Activated CD4-positive, alpha-beta T cell treated with anti-CD3 and anti-CD28 coated beads, Interleukin-2, amount 50 U/mL, for 48 hours (primary cell): ENCODE results near the gene SEMA3A.
"Not testable (repeated sequence)": the region's sequence is repeated elsewhere in the genome, so short reads cannot be mapped to it uniquely, and the experiment has no call there.

Source experiments
- DNase-seq, 2 experiments: peaks; one replicate each; pipeline ENCODE4 v3.0.0-alpha.2; 2020

The SEMA3A gene

GRCh38 chr7:84108119-84108518 is 86.5 kb downstream of the SEMA3A start:
- no peak for DNase-seq

GRCh38 chr7:84107259-84107658 is 87.3 kb downstream of the SEMA3A start:
- DNase-seq = no peak

GRCh38 chr7:84106291-84106690 is 88.3 kb downstream of the SEMA3A start:
- no peak for DNase-seq

GRCh38 chr7:84105586-84105985 is 89.0 kb downstream of the SEMA3A start:
- no peak for DNase-seq

- DNase-seq = no peak
These were observed 89.8 kb downstream of the SEMA3A start for GRCh38 chr7:84104826-84105225.

DNA sequence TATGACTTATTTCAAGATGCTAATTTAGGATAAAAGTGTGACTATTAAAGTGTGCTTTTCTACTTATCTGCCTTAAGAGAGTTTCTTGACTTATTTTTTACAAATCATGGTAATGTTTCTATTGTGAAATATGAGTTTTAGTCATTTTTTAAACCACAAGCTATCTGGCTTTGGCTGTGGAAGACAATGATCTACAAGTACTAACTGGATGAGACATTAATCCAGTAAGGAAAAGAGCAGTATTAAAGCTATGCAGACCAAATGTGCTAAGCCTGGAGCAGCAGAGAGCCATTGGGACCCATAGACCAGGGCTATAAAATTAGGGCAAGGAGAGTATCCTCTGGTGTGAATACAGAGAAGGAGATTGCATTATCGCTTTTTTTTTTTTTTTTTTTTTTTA is 92.4 kb downstream of the SEMA3A start:
- DNase-seq = no peak

- no peak for DNase-seq
These were observed 93.7 kb downstream of the SEMA3A start for GRCh38 chr7:84100866-84101265.

DNA sequence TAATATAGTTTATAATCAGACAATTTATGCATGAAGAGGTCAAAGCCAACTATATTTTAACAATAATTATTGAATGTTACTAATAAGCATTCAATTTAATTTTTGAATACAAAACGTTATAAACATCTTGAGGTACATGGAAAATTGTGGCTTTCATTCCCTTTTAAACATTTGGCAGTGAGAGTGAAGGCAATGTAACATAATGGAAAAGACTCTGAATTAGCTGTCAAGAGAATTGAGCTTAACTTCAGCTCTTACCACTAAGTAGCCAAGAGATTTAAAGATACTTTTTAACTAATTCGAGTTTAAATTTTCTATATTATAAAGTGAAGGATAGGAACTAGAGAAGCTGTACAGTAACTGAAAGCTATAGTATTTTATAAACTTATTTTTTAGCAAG is 98.6 kb downstream of the SEMA3A start:
- DNase-seq = no peak

DNA sequence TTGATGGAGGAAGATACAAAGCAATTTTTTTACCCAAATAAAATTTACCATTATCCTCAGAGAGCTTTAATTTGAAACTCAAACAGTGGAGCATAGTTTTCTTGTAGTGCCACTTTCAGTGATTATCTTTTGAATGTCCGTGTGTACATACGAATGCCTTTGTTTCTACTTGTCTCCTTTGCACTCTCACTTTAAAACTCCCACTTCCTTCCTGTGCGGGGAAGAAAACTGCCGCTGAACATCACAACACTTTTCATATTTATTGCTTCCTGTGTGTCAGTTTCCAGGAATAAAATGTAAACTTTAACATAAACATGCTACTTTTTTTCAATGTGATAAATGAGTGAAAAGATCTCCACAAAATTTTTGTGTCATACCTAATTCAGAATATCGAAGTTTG is 102.4 kb downstream of the SEMA3A start:
- DNase-seq = no peak

DNA sequence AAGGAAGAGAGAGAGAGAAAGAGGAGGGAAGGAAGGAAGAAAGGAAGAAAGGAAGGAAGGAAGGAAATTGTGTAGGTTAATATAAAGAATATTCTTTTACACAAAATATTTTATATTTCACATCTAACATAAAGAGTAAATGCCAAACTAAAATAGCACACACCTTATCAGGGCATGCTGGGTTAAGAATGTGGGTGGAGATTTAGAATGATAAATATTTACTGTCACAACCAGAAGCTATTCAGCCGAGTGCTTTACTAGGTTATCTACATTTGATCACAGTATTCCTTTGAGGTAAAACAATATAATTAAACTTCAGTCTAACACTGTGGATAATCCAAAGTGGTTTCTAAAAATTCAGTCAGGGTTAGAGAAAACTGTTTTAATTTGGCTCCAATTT is 103.3 kb downstream of the SEMA3A start:
- no peak for DNase-seq

DNA sequence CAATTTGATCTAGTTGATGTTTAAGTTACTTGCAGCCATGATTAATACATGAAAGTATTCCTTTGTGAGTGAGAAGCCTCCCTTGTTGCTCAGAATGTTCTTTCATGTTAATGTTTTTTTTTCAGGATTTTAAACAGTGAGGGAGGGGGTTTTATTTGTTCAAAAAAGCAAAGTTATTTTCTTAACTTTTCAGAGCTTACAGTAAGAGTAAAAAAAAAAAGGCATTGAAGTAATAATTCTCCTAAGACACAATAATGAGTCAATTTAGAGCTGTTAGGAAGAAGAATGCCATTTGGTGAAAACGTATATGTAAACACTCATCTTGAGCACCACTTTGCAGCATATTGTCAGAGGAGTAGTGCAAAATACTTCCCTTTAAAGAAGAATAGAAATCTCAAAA is 105.8 kb downstream of the SEMA3A start:
- no peak for DNase-seq

- no peak for DNase-seq
These were observed 108.6 kb downstream of the SEMA3A start for GRCh38 chr7:84085998-84086397.

- DNase-seq = no peak
These were observed 109.4 kb downstream of the SEMA3A start for GRCh38 chr7:84085147-84085546.

- no peak for DNase-seq
These were observed 110.7 kb downstream of the SEMA3A start for GRCh38 chr7:84083846-84084245.

- DNase-seq = no peak
These were observed 112.5 kb downstream of the SEMA3A start for GRCh38 chr7:84081973-84082522.

DNA sequence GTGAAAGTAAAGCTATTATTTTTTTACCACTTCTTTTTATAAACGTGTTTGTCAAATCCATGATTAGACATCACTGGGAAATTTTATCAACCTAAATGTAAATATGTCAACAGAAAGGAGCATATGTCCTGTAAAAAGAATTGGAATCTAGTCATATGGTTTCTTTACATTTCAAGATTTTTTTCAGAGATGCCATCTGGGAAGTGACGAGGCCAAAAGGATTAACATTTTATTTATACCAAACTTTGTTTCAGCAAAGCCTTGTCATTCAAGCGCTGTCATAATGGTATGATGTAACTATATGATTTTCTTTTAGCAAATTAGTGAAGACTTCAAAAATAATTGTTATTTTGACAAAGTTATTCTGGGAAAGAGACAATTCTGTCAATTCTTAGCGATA is 117.3 kb downstream of the SEMA3A start:
- DNase-seq = no peak

GRCh38 chr7:84076219-84076618 is 118.4 kb downstream of the SEMA3A start:
- no peak for DNase-seq

- DNase-seq = no peak
These were observed 121.3 kb downstream of the SEMA3A start for GRCh38 chr7:84073186-84073875.

DNA sequence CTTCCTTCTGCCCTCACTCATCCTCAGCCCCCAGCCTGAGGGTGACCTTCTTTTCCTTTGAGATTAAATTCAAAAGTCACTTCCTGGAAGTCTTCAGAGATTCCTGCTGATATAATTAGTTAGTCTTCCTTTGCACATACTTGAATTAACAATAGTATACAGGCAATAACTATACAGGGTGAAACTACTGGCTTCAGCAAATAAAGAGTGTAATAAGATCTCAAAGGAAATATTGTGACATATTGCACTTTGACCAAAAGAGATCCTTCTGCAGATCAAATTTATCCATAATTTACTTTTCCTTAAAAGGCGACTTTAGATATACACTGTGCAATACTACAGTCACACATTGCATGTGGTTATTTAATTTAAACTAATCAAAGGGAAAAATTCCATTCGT is 123.8 kb downstream of the SEMA3A start:
- DNase-seq = no peak

DNA sequence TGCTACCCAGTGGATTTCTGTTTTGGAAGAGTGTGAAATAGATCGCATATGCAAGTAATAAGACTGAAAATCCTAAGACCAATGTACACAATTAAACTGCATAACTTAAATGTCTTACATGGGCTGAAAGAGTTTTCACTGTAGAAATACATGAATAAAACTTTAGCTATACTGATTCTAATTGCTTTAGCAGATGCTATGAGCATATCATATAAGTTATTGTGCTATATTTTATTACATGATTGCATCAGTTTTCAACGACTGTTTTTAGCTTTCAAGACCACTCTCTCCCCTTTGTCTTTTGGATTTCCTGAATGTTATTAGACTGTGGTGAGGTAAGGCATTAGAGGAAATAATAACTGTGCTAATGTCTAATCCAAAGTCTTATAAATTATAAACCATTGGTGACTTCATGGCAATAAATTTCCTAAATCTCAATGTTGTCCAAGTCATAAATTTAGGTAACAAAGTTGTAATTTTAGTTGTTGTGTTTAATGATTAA is 124.5 kb downstream of the SEMA3A start:
- no peak for DNase-seq

GRCh38 chr7:84069033-84069432 is 125.6 kb downstream of the SEMA3A start:
- DNase-seq = no peak

DNA sequence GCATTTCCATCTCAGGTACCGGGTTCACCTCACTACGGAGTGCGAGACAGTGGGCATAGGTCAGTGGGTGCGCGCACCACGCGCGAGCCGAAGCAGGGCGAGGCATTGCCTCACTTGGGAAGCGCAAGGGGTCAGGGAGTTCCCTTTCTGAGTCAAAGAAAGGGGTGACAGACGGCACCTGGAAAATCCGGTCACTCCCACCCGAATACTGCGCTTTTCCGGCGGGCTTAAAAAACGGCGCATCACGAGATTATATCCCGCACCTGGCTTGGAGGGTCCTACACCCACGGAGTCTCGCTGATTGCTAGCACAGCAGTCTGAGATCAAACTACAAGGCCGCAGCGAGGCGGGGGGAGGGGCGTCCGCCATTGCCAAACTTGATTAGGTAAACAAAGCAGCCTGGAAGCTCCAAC is 132.1 kb downstream of the SEMA3A start:
- DNase-seq = not testable (repeated sequence)

DNA sequence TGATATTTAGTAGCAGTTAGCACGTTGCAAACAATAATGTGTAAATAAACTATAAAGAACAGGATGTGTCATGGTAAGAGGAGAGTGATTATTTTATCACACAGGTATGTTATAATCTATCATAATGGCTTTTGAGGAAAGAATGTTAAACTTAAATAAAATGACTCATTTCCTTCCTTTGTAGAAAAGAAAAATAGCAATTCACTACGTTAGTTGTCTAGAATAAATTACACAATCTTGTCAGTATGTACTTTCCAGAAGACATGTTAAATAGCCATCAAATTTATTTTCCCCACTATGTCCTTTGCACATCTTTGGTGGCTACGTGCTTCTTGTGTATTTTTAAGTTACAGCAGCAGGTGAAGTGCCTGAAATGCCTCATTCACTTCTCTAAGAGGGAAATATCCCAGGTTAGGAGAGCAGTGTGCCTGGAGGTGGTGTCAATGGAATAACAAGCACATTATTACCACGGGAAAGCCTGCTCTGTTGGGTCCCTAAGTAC is 133.8 kb downstream of the SEMA3A start:
- no peak for DNase-seq

- no peak for DNase-seq
These were observed 134.6 kb downstream of the SEMA3A start for GRCh38 chr7:84060000-84060399.
